H1 (cell line): ENCODE data around the gene ERCC1. TPM values are rescaled to one million over a fixed set of nuclear protein-coding genes. Genes with fewer than 3 reads are reported as not detected.

Source experiments
- CTCF ChIA-PET: fragments of 300-600 bp; sonication (Branson Sonifier 250); formaldehyde crosslinking; loops from one replicate; lab custom pipeline; 2021; ENCODE audit not compliant: partially characterized antibody; lab: Charles Lee
- POLR2A ChIA-PET: fragments of 300-600 bp; sonication (Branson Sonifier 250); formaldehyde crosslinking; loops from one replicate; lab custom pipeline; 2021; ENCODE audit warnings: inconsistent platforms; ENCODE audit not compliant: partially characterized antibody; lab: Charles Lee
- DNase-seq, 2 experiments: peaks; one replicate each; pipeline versions ENCODE4 v3.0.0 to v3.0.0-alpha.2; 2010 to 2022; ENCODE audit warnings: low spot score in 2 of 2, low read depth in 1 of 2, mixed read lengths in 1 of 2
- FAIRE-seq: peaks from 2 replicates; lab custom pipeline; 2011; peaks lifted over from hg19 to GRCh38; lab: Jason Lieb, UNC
- H2AFZ ChIP-seq: 2 replicates; pipeline ENCODE4 v1.8.1; 2012; ENCODE audit warnings: low read length, inconsistent platforms
- H2AK5ac ChIP-seq: 2 replicates; pipeline ENCODE4 v1.6.1; 2013; ENCODE audit warnings: low read depth, low read length
- H2BK120ac ChIP-seq: replicated peaks from 2 replicates; pipeline ENCODE3; 2013; ENCODE audit warnings: low read depth, low read length, inconsistent platforms
- H2BK12ac ChIP-seq: 2 replicates; pipeline ENCODE4 v1.6.1; 2013; ENCODE audit warnings: low read depth, low read length
- H2BK15ac ChIP-seq: 2 replicates; pipeline ENCODE4 v1.6.1; 2013; ENCODE audit warnings: low read length
- H2BK20ac ChIP-seq: 2 replicates; pipeline ENCODE4 v1.6.1; 2013; ENCODE audit warnings: low read length
- H2BK5ac ChIP-seq: 2 replicates; pipeline ENCODE4 v1.6.1; 2013; ENCODE audit warnings: low read depth, low read length
- H3K14ac ChIP-seq: 2 replicates; pipeline ENCODE4 v1.6.1; 2013; ENCODE audit warnings: inconsistent platforms; ENCODE audit not compliant: insufficient read length
- H3K18ac ChIP-seq: 2 replicates; pipeline ENCODE4 v1.6.1; 2013; ENCODE audit warnings: low read length; ENCODE audit errors: extremely low read depth
- H3K23ac ChIP-seq: 2 replicates; pipeline ENCODE4 v1.6.1; 2013; ENCODE audit warnings: inconsistent platforms; ENCODE audit not compliant: insufficient read length
- H3K23me2 ChIP-seq: 2 replicates; pipeline ENCODE4 v1.6.1; 2013; ENCODE audit warnings: low read depth, low read length
- H3K27ac ChIP-seq: 2 replicates; pipeline ENCODE4 v1.6.1; 2011; ENCODE audit warnings: low read depth, low read length, inconsistent platforms
- H3K27me3 ChIP-seq, 4 experiments: replicated peaks in 1 of 4; 1 replicate in 1 of 4; 2 replicates in 3 of 4; pipeline versions ENCODE4 v1.6.1 to v1.8.1; 2011 to 2013; ENCODE audit warnings: low read length in 3 of 4, mild to moderate bottlenecking in 3 of 4, inconsistent platforms in 2 of 4, mixed read lengths in 2 of 4, moderate library complexity in 1 of 4; ENCODE audit not compliant: control insufficient read depth in 3 of 4, insufficient read depth in 3 of 4; ENCODE audit errors: extremely low read depth in 1 of 4
- H3K36me3 ChIP-seq, 4 experiments: 2 replicates each; pipeline versions ENCODE4 v1.6.1 to v1.8.1; 2011 to 2013; ENCODE audit warnings: mild to moderate bottlenecking in 4 of 4, low read length in 3 of 4, moderate library complexity in 2 of 4, control low read depth in 1 of 4, inconsistent platforms in 1 of 4; ENCODE audit not compliant: insufficient read depth in 4 of 4, control insufficient read depth in 2 of 4
- H3K4ac ChIP-seq: replicated peaks from 2 replicates; pipeline ENCODE3; 2013; ENCODE audit warnings: low read length, low read depth, mixed read lengths, inconsistent platforms; ENCODE audit not compliant: insufficient read length
- H3K4me1 ChIP-seq, 4 experiments: replicated peaks in 1 of 4; 1 replicate in 1 of 4; 2 replicates in 3 of 4; pipeline versions ENCODE4 v1.6.1 to v1.8.1; 2011 to 2013; ENCODE audit warnings: low read length in 3 of 4, inconsistent platforms in 2 of 4, mixed read lengths in 1 of 4; ENCODE audit not compliant: insufficient read depth in 4 of 4, control insufficient read depth in 3 of 4
- H3K4me2 ChIP-seq, 2 experiments: 2 replicates each; pipeline versions ENCODE4 v1.6.1 to v1.8.1; 2011 to 2013; ENCODE audit warnings: low read depth in 2 of 2, low read length in 2 of 2, control low read depth in 1 of 2, inconsistent platforms in 1 of 2, mild to moderate bottlenecking in 1 of 2; ENCODE audit not compliant: insufficient read depth in 1 of 2
- H3K4me3 ChIP-seq, 4 experiments: fragments of 200-600, 300-600 bp in 1 of 4; sonication (generic), shearing (Covaris generic), sonication (Bioruptor Twin) in 1 of 4; 2 replicates each; pipeline versions ENCODE4 v1.5.1 to v1.8.1; 2011 to 2016; ENCODE audit warnings: low read length in 4 of 4, low read depth in 3 of 4, control low read depth in 2 of 4, inconsistent platforms in 2 of 4, mild to moderate bottlenecking in 2 of 4, mixed read lengths in 1 of 4, moderate library complexity in 1 of 4; ENCODE audit not compliant: insufficient read depth in 2 of 4; ENCODE audit errors: extremely low read depth in 1 of 4
- H3K56ac ChIP-seq: replicated peaks from 2 replicates; pipeline ENCODE3; 2013; ENCODE audit warnings: low read depth, mild to moderate bottlenecking, mixed read lengths, low read length, inconsistent platforms; ENCODE audit not compliant: insufficient read length
- H3K79me1 ChIP-seq: 2 replicates; pipeline ENCODE4 v1.6.1; 2013; ENCODE audit warnings: low read depth, low read length, control low read depth
- H3K79me2 ChIP-seq, 2 experiments: 2 replicates each; pipeline versions ENCODE4 v1.6.1 to v1.8.1; 2012 to 2013; ENCODE audit warnings: low read length in 2 of 2, mild to moderate bottlenecking in 2 of 2, inconsistent platforms in 1 of 2; ENCODE audit not compliant: insufficient read depth in 2 of 2, control insufficient read depth in 1 of 2
- H3K9ac ChIP-seq, 4 experiments: replicated peaks in 1 of 4; 1 replicate in 1 of 4; 2 replicates in 3 of 4; pipeline versions ENCODE4 v1.6.1 to v1.8.1; 2011 to 2013; ENCODE audit warnings: low read depth in 3 of 4, low read length in 3 of 4, control low read depth in 2 of 4, mild to moderate bottlenecking in 2 of 4, moderate library complexity in 2 of 4, inconsistent platforms in 1 of 4; ENCODE audit errors: extremely low read depth in 1 of 4
- H3K9me3 ChIP-seq, 2 experiments: 2 replicates each; pipeline versions ENCODE4 v1.6.1 to v1.8.1; 2012 to 2013; ENCODE audit warnings: mild to moderate bottlenecking in 2 of 2, moderate library complexity in 2 of 2, control low read depth in 1 of 2, inconsistent platforms in 1 of 2, low read depth in 1 of 2, low read length in 1 of 2, mixed read lengths in 1 of 2; ENCODE audit not compliant: insufficient read depth in 2 of 2
- H4K20me1 ChIP-seq, 2 experiments: replicated peaks in 1 of 2; 2 replicates each; pipeline versions ENCODE3 to v1.8.1; 2011 to 2013; ENCODE audit warnings: inconsistent platforms in 2 of 2, low read length in 2 of 2, mild to moderate bottlenecking in 1 of 2; ENCODE audit not compliant: insufficient read depth in 2 of 2, control insufficient read depth in 1 of 2
- H4K5ac ChIP-seq: 2 replicates; pipeline ENCODE4 v1.6.1; 2013; ENCODE audit warnings: low read length, low read depth, mixed read lengths, inconsistent platforms; ENCODE audit not compliant: insufficient read length
- H4K8ac ChIP-seq: 2 replicates; pipeline ENCODE4 v1.8.0; 2013; ENCODE audit warnings: mild to moderate bottlenecking, moderate library complexity, low read length, inconsistent platforms; ENCODE audit not compliant: insufficient read depth; ENCODE audit errors: extremely low read depth
- H4K91ac ChIP-seq: replicated peaks from 2 replicates; pipeline ENCODE3; 2013; ENCODE audit warnings: low read length, mixed read lengths, inconsistent platforms; ENCODE audit not compliant: insufficient read length
- CEBPB ChIP-seq: IDR thresholded peaks from 2 replicates; pipeline ENCODE4 v1.6.1; 2012; ENCODE audit warnings: low read depth, low read length
- EP300 ChIP-seq, 2 experiments: IDR thresholded peaks; 1 replicate in 1 of 2; 2 replicates in 1 of 2; pipeline ENCODE4 v1.6.1; 2011 to 2012; ENCODE audit warnings: low read depth in 2 of 2, low read length in 2 of 2, mild to moderate bottlenecking in 2 of 2, borderline replicate concordance in 1 of 2, inconsistent platforms in 1 of 2, moderate library complexity in 1 of 2
- GABPA ChIP-seq: IDR thresholded peaks from 2 replicates; pipeline ENCODE4 v1.6.1; 2011; ENCODE audit warnings: mild to moderate bottlenecking, low read length, moderate library complexity, borderline replicate concordance; ENCODE audit not compliant: insufficient read depth
- JUN ChIP-seq: IDR thresholded peaks from 2 replicates; pipeline ENCODE4 v1.6.1; 2011; ENCODE audit warnings: low read depth, mild to moderate bottlenecking, improper control_type of control experiment, low read length
- NRF1 ChIP-seq: IDR thresholded peaks from 2 replicates; pipeline ENCODE4 v1.6.1; 2011; ENCODE audit warnings: mild to moderate bottlenecking, low read depth, low read length, improper control_type of control experiment
- POLR2AphosphoS5 ChIP-seq: IDR thresholded peaks from 2 replicates; pipeline ENCODE4 v1.6.1; 2011; ENCODE audit warnings: low read depth, low read length
- RFX5 ChIP-seq: IDR thresholded peaks from 2 replicates; pipeline ENCODE4 v1.6.1; 2011; ENCODE audit warnings: low read depth, low read length, improper control_type of control experiment, borderline replicate concordance
- RXRA ChIP-seq: IDR thresholded peaks from 2 replicates; pipeline ENCODE4 v1.6.1; 2011; ENCODE audit warnings: low read depth, mild to moderate bottlenecking, low read length, moderate library complexity; ENCODE audit not compliant: insufficient read depth
- SIRT6 ChIP-seq: IDR thresholded peaks from one replicate; pipeline ENCODE4 v1.7.1; 2012; ENCODE audit warnings: low read length, inconsistent platforms
- SIX5 ChIP-seq: IDR thresholded peaks from 2 replicates; pipeline ENCODE4 v1.6.1; 2011; ENCODE audit warnings: mild to moderate bottlenecking, low read depth, low read length
- SP1 ChIP-seq: IDR thresholded peaks from 2 replicates; pipeline ENCODE4 v1.6.1; 2011; ENCODE audit warnings: low read depth, low read length
- WGBS, 2 experiments: shearing (Covaris generic) in 1 of 2; methylation state at CpG; one replicate each; pipeline versions ENCODE4 v1.1.6 to v1.1.7; 2013 to 2015; ENCODE audit warnings: low lambda C conversion rate in 2 of 2, mixed read lengths in 2 of 2, inconsistent platforms in 1 of 2, low coverage in 1 of 2, missing lambda C conversion rate in 1 of 2; ENCODE audit not compliant: insufficient replicate concordance in 2 of 2, insufficient coverage in 1 of 2, insufficient read length in 1 of 2; ENCODE audit errors: extremely low coverage in 1 of 2, missing lambda C conversion rate in 1 of 2; 5-methylcytosine and 5-hydroxymethylcytosine counted together
- polyA plus RNA-seq, 7 experiments: library from polyadenylated mRNA; depleted of rRNA in 3 of 7; stranded (reverse) in 5 of 7; unstranded in 2 of 7; fragments of >200 nt in 5 of 7; fragments of 200-250 nt in 2 of 7; gene quantifications; 1 replicate in 5 of 7; 2 replicates in 1 of 7; 4 replicates in 1 of 7; pipeline versions ENCODE4 v1.2.1 to v1.2.3, GENCODE V29; 2011 to 2013; ENCODE audit warnings: missing spikeins in 2 of 7, mixed read lengths in 2 of 7
- total RNA-seq: library from RNA; stranded (reverse); fragmentation: NEBNext Ultra II Directional; extraction: Animal tissue kit (Norgen Biotek cat#: 25700); gene quantifications from 2 replicates; pipeline ENCODE4 v1.2.1, GENCODE V29; 2021
- TF ChIP-seq, protein P1 (sequence below): IDR thresholded peaks from 2 replicates; pipeline ENCODE4 v1.6.1; 2012; ENCODE audit warnings: inconsistent platforms
- TF ChIP-seq, protein P2 (sequence below): IDR thresholded peaks from 2 replicates; pipeline ENCODE4 v1.6.1; 2011; ENCODE audit warnings: low read length, improper control_type of control experiment

Gene ERCC1
- total and polyA plus RNA-seq, 2 of the 8 experiments (the other 6 are each of a cell fraction or from before 2014, with no cell fraction given) = 44.7 to 94.2 TPM

DNA sequence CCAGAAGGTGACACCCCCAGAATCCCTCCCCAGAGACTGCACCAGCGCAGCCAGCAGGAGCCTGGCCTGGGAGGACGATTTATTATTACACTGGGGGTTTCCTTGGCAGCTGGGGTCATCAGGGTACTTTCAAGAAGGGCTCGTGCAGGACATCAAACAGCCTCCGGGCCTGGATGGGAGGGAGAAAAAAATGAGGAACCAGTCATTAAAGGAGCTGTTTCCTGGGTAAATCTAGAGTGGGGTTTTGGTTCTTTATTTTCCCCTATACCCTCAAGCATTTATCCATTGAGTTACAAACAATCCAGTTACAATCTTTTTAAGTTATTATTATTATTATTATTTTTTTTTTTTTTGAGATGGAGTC is 14.2 kb downstream of the ERCC1 start:
- no peak overlapping the region for H4K8ac ChIP-seq
- peaks cover 0 to 4% of the 10 kb centered on the region in 2 experiments for H4K20me1 ChIP-seq
- H3K79me1 ChIP-seq = peaks cover 9% of the 10 kb centered on the region; the same call in 1 of the 2 replicates
- no peak overlapping the region for H3K9ac ChIP-seq
- no peak overlapping the region for H3K23ac ChIP-seq
- H3K56ac ChIP-seq = no peak overlapping the region
- no peak overlapping the region for H3K18ac ChIP-seq
- no peak overlapping the region for H2BK120ac ChIP-seq
- H3K27ac ChIP-seq = no peak overlapping the region
- H3K9me3 ChIP-seq = no peaks in the 10 kb centered on the region
- H3K4me1 ChIP-seq = peaks cover 0 to 6% (median 3%) of the 10 kb centered on the region in 4 experiments; a peak in 3 of 7 replicates
- no peak overlapping the region for H4K5ac ChIP-seq
- ChIA-PET CTCF (interaction anchor here (1.4 kb wide), 1 partner anchor 69 kb away, joined by 3 read pairs; no protein-coding TSS in a partner anchor), POLR2A (interaction anchor here (0.6 to 3.4 kb wide), 9 partner anchors 8 to 58 kb away, joined by 3 to 19 read pairs (median 4); partner anchors contain the start of genes ERCC1 and FOSB)
- no peak overlapping the region for H2AFZ ChIP-seq
- no peak overlapping the region for H2BK15ac ChIP-seq
- H3K4ac ChIP-seq = no peak overlapping the region
- DNase-seq = no peak
- FAIRE-seq = no peak
- H2AK5ac ChIP-seq = no peak overlapping the region
- H3K79me2 ChIP-seq = peaks cover 0 to 8% of the 10 kb centered on the region in 2 experiments; a peak in 1 of 4 replicates
- H2BK12ac ChIP-seq = no peak overlapping the region
- no peak overlapping the region for H4K91ac ChIP-seq
- peaks cover 5 to 21% (median 7%) of the 10 kb centered on the region in 4 experiments; a peak in 6 of 8 replicates for H3K36me3 ChIP-seq
- peaks cover 16% of the 10 kb centered on the region for H3K23me2 ChIP-seq
- no peak overlapping the region for H2BK20ac ChIP-seq
- H3K27me3 ChIP-seq = no peaks in the 10 kb centered on the region
- H2BK5ac ChIP-seq = no peak overlapping the region
- no peak overlapping the region for H3K14ac ChIP-seq
- 96% methylated on average over 4 of the region's 4 CpGs; no CpG with 5 or more reads in 1 of the 2 experiments for WGBS, 2 experiments
- no peak overlapping the region for H3K4me2 ChIP-seq
- no peak overlapping the region for H3K4me3 ChIP-seq
- TF ChIP-seq SP1 = no peak
- TF ChIP-seq NRF1 = no peak
- TF ChIP-seq SIX5 = no peak
- no peak for TF ChIP-seq RXRA
- TF ChIP-seq RFX5 = no peak
- no peak for TF ChIP-seq JUN
- no peak for TF ChIP-seq POLR2AphosphoS5
- no peak for TF ChIP-seq EP300 (IDR thresholded peaks at IDR 0.05; ENCODE audit: borderline replicate concordance in 1 of 2, low read depth in 2 of 2, low read length in 2 of 2)
- no peak for TF ChIP-seq CEBPB
- TF ChIP-seq GABPA = no peak
- TF ChIP-seq, protein P1, sequence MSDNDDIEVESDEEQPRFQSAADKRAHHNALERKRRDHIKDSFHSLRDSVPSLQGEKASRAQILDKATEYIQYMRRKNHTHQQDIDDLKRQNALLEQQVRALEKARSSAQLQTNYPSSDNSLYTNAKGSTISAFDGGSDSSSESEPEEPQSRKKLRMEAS = no peak
- no peak for TF ChIP-seq SIRT6
- TF ChIP-seq, protein P2, sequence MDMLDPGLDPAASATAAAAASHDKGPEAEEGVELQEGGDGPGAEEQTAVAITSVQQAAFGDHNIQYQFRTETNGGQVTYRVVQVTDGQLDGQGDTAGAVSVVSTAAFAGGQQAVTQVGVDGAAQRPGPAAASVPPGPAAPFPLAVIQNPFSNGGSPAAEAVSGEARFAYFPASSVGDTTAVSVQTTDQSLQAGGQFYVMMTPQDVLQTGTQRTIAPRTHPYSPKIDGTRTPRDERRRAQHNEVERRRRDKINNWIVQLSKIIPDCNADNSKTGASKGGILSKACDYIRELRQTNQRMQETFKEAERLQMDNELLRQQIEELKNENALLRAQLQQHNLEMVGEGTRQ = no peak
